ENCODE results near the gene MAP3K10. TPM values are rescaled to one million over a fixed set of nuclear protein-coding genes. Genes with fewer than 3 reads are reported as not detected.

The MAP3K10 gene
- total and polyA plus RNA-seq, 5 experiments from 2014 or later = 0.15 to 35.6 (median 0.58) TPM

GRCh38 chr19:40263440-40264313 is 72.5 kb downstream of the MAP3K10 start:
- H3K4me3 Mint-ChIP-seq = no peak overlapping the region

GRCh38 chr19:40264314-40265054 is 73.3 kb downstream of the MAP3K10 start:
- POLR2A ChIA-PET = interaction anchor here (1.4 kb wide), 1 partner anchor 11 kb away, joined by 3 read pairs; no protein-coding TSS in a partner anchor
- DNase-seq (no peak), ATAC-seq (no peak)
- Mint-ChIP-seq H3K9me3 (no peaks in the 10 kb centered on the region), H3K36me3 (peaks cover 0 to 65% (median 9%) of the 10 kb centered on the region in 3 donors), H3K4me3 (no peak overlapping the region), H3K4me1 (peaks cover 31 to 66% (median 46%) of the 10 kb centered on the region in 4 donors), H3K27me3 (no peaks in the 10 kb centered on the region), H3K27ac (peak overlapping the region in 3 of 10 donors; percentile 42 to 73 (median 62))

More at GRCh38 chr19:40263440-40264313, 72.5 kb downstream of the MAP3K10 start:
- H3K9me3 Mint-ChIP-seq = no peaks in the 10 kb centered on the region
- H3K27me3 Mint-ChIP-seq = no peaks in the 10 kb centered on the region
- H3K27ac Mint-ChIP-seq = peak overlapping the region in 3 of 10 donors; percentile 73 to 82 (median 80)
- no peak for ATAC-seq
- H3K4me1 Mint-ChIP-seq = peaks cover 30 to 66% (median 47%) of the 10 kb centered on the region in 4 donors
- H3K36me3 Mint-ChIP-seq = peaks cover 0 to 64% (median 9%) of the 10 kb centered on the region in 3 donors
- no peak for DNase-seq
- POLR2A ChIA-PET = no interaction called here

Other genes with a start within 250 kb of the MAP3K10 start
- gene PSMC4, start 220.3 kb upstream of the MAP3K10 start, total RNA-seq = 10 to 100 TPM; 38.7 to 44.3 TPM
- 10 to 100 TPM; 71.3 to 80.4 (median 72.8) TPM for gene PSMC4, start 220.3 kb upstream of the MAP3K10 start, polyA plus RNA-seq
- gene ZNF546, start 194.4 kb upstream of the MAP3K10 start, total RNA-seq = 10 to 100 TPM; 17.6 to 22.0 TPM
- 1 to 10 TPM; 4.0 to 6.4 (median 6.2) TPM for gene ZNF546, start 194.4 kb upstream of the MAP3K10 start, polyA plus RNA-seq
- gene ZNF780B, start 135.2 kb upstream of the MAP3K10 start, total RNA-seq = 10 to 100 TPM; 61.5 to 70.8 TPM
- gene ZNF780B, start 135.2 kb upstream of the MAP3K10 start, polyA plus RNA-seq = 10 to 100 TPM; 13.3 to 18.4 (median 15.4) TPM
- gene ZNF780A, start 100.5 kb upstream of the MAP3K10 start, total RNA-seq = 10 to 100 TPM; 33.7 to 35.1 TPM
- 10 to 100 TPM; 22.8 to 28.3 (median 26.9) TPM for gene ZNF780A, start 100.5 kb upstream of the MAP3K10 start, polyA plus RNA-seq
- gene TTC9B, start 27.0 kb downstream of the MAP3K10 start, total RNA-seq = not detected
- gene TTC9B, start 27.0 kb downstream of the MAP3K10 start, polyA plus RNA-seq = not detected
- gene CCNP, start 35.3 kb downstream of the MAP3K10 start, total RNA-seq = 1 to 10 TPM; 2.3 to 2.6 TPM
- gene CCNP, start 35.3 kb downstream of the MAP3K10 start, polyA plus RNA-seq = under 1 TPM in 1 of 3 donors, not detected in 2; 0.14 TPM
- gene AKT2, start 93.9 kb downstream of the MAP3K10 start, total RNA-seq = 100 to 1,000 TPM; 202 to 210 TPM
- 10 to 100 TPM; 21.5 to 26.9 (median 22.9) TPM for gene AKT2, start 93.9 kb downstream of the MAP3K10 start, polyA plus RNA-seq
- gene C19orf47, start 157.0 kb downstream of the MAP3K10 start, total RNA-seq = 10 to 100 TPM; 12.6 to 16.9 TPM
- gene C19orf47, start 157.0 kb downstream of the MAP3K10 start, polyA plus RNA-seq = 10 to 100 TPM in 1 of 3 donors, 1 to 10 TPM in 2; 6.8 to 10.0 (median 9.8) TPM
- 10 to 100 TPM; 92.5 to 98.6 TPM for gene PLD3, start 157.3 kb downstream of the MAP3K10 start, total RNA-seq
- gene PLD3, start 157.3 kb downstream of the MAP3K10 start, polyA plus RNA-seq = 10 to 100 TPM; 46.5 to 87.5 (median 67.5) TPM
- under 1 TPM; 0.18 to 0.19 TPM for gene HIPK4, start 198.8 kb downstream of the MAP3K10 start, total RNA-seq
- gene HIPK4, start 198.8 kb downstream of the MAP3K10 start, polyA plus RNA-seq = not detected
- 1 to 10 TPM; 3.8 to 4.0 TPM for gene PRX, start 222.0 kb downstream of the MAP3K10 start, total RNA-seq
- under 1 TPM; 0.39 to 0.49 (median 0.44) TPM for gene PRX, start 222.0 kb downstream of the MAP3K10 start, polyA plus RNA-seq
- gene SERTAD1, start 234.6 kb downstream of the MAP3K10 start, total RNA-seq = 1 to 10 TPM; 6.2 to 8.1 TPM
- 10 to 100 TPM in 1 of 3 donors, 1 to 10 TPM in 2; 2.6 to 10.4 (median 3.5) TPM for gene SERTAD1, start 234.6 kb downstream of the MAP3K10 start, polyA plus RNA-seq

Data from naive thymus-derived CD8-positive, alpha-beta T cell (primary cell).